HAP-1 (cell line): ENCODE data around the gene FOXO3.

ENCODE experiments used
- DNase-seq, 2 experiments: peaks; one replicate each; pipeline ENCODE4 v3.0.0-alpha.2; 2016 to 2020; ENCODE audit warnings: low spot score in 2 of 2
- H3K27me3 ChIP-seq: fragments of 250-450 bp; sonication (Bioruptor Pico); 2 replicates; pipeline ENCODE4 v1.5.1; 2020; ENCODE audit warnings: low read depth, mild to moderate bottlenecking, moderate library complexity
- H3K36me3 ChIP-seq: fragments of 250-450 bp; sonication (Bioruptor Pico); replicated peaks from 2 replicates; pipeline ENCODE4 v1.5.1; 2020; ENCODE audit warnings: mild to moderate bottlenecking
- H3K4me1 ChIP-seq: fragments of 250-450 bp; sonication (Bioruptor Pico); 2 replicates; pipeline ENCODE4 v1.5.1; 2020; ENCODE audit warnings: mild to moderate bottlenecking
- H3K4me3 ChIP-seq: fragments of 250-450 bp; sonication (Bioruptor Pico); 2 replicates; pipeline ENCODE4 v1.5.1; 2020; ENCODE audit warnings: mild to moderate bottlenecking, moderate library complexity
- H3K9me3 ChIP-seq: fragments of 250-450 bp; sonication (Bioruptor Pico); 2 replicates; pipeline ENCODE4 v1.5.1; 2020; ENCODE audit warnings: mild to moderate bottlenecking, moderate library complexity
- in situ Hi-C: fragments of 300-500 bp; cut with MboI; formaldehyde crosslinking; loops from 3 replicates; pipeline ENCODE4 v1.14.3; 2020; ENCODE audit warnings: low sequenced_read_pairs, inconsistent platforms, mixed read lengths

The FOXO3 gene

DNA sequence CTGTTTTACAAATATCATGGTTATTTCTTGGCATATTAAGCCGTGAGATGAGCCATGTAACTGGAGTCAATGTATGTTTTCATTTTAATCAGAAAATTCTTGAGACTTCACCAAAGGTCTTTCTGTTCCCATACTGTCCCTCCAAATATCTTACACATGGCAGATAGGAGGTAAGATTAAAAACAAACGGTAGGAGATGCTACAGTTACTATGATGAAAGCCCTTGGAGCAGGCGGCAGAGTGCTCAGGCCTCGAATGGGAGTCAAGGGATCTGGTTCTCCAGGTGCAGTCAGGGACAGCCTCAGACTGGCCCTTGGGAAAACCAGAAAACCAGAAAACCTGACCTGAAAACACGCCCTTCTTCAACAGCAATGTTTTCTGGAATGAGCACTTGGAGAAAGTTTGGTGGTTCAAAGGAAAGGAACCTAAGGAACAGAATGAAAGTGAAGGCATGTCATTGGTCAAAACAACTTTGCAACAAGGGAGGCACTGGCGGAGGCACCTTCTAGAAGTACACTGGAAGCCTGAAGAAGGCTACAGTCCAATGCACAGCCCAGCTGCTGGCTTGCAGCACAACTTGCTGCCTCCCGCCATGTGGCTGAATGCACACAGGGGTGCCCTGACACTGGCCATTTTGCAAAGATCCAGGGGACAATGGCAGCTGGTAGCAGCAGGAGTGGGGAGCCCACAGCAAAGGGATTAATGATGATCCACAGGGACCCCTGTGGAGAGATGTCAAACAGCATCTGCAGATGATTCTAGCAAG, 17.4 kb upstream of the FOXO3 start:
- H3K9me3 ChIP-seq, result peaks cover 7% of the 10 kb centered on the region
- no peaks in the 10 kb centered on the region for H3K4me1 ChIP-seq
- DNase-seq, result no peak
- H3K36me3 ChIP-seq, result no peaks in the 10 kb centered on the region
- H3K27me3 ChIP-seq, result no peaks in the 10 kb centered on the region
- in situ Hi-C loops, result loop anchor here (5.0 to 25.0 kb wide), 5 partner anchors 244 to 844 kb away; partner anchors contain the start of gene CD164
- H3K4me3 ChIP-seq, result no peak overlapping the region

DNA sequence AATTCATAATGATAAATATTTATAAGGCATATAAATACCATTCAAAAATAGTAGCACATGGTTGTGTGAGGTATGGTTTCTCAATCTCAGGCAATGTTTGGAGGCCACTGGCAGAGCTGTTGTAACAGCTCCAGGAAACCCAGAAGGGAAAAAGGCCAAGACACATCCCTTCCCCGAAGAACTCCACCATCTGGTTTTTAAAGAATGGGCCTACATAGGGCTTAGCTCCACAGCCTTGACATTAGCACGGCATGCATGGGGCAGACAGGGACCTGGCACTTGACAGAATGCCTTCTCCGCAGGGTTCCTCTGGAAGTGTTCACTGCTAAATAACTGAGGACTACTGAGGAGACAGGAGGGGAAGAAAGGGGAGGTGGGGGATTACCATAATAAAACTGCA, 16.1 kb upstream of the FOXO3 start:
- in situ Hi-C loops, result loop anchor here (5.0 to 25.0 kb wide), 5 partner anchors 243 to 843 kb away; partner anchors contain the start of gene CD164
- Histone ChIP-seq H3K36me3 (no peaks in the 10 kb centered on the region), H3K4me3 (no peak overlapping the region), H3K4me1 (no peaks in the 10 kb centered on the region), H3K9me3 (peaks cover 4% of the 10 kb centered on the region), H3K27me3 (no peaks in the 10 kb centered on the region)
- DNase-seq, result no peak

DNA sequence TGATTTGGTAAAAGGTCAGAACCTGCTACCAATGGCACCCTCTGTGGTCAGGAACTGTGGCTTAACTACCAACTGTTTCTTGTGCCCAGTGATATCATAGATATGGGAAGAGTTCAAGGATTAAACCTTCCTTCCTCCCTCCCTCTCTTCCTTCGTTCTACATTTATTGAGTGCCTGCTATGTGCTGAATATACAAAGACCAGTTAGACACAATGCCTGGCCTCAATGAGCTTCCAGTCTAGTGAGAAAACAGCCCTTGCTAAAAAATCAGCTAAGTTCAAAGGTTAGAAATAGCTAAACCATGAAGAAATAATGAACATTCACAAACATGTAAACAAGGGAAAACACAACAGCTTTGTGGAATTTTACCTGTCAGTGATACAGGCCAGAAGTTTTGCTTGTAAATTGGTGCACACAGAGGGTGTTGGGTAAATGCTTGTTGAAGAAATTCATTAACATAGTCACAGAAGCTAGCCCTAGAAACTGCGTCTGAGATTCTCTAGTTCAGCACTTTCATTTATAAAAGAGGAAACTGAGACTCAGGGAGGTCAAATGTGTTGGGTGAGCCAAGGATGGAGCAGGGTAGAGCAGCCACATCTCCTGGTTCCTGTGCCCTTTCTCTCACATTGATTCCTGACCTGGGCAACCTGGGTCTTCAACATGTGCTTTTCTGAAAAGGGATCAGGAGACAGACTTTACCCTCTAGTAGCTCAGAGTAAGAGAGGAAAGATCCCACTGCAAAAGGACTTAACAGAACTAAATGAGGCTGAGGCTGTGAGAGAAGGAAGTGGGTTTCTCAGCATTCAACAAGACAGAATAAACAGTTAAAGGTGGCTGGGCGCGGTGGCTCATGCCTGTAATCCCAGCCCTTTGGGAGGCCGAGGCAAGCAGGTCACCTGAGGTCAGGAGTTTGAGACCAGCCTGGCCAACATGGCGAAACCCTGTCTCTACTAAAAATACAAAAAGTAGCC, 14.4 kb upstream of the FOXO3 start:
- no peak overlapping the region for H3K4me3 ChIP-seq
- DNase-seq, result no peak
- H3K4me1 ChIP-seq, result no peaks in the 10 kb centered on the region
- in situ Hi-C loops, result loop anchor here (25.0 kb wide), 1 partner anchor 841 kb away; the partner anchor contains the start of gene CD164
- no peaks in the 10 kb centered on the region for H3K27me3 ChIP-seq
- no peaks in the 10 kb centered on the region for H3K36me3 ChIP-seq
- H3K9me3 ChIP-seq, result no peaks in the 10 kb centered on the region

DNA sequence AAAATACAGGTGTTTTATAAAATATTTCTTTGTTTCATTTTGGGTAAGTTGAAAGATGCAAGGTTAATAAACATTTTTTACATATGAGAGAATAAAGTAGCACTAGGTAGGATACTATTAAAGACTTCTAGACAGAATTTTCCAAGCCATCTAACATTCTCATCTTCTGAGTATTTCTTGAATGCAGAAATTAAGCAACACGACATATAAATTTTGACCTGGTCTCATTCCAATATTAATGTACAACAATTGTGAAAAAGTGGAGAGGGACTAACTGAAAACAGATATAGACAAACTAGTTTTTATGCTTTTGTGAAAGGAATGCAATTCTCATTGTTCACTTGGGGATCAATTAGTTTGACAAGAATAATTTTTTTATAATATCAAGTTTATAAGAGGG, 11.5 kb upstream of the FOXO3 start:
- no peaks in the 10 kb centered on the region for H3K36me3 ChIP-seq
- in situ Hi-C loops, result loop anchor here (25.0 kb wide), 1 partner anchor 838 kb away; the partner anchor contains the start of gene CD164

DNA sequence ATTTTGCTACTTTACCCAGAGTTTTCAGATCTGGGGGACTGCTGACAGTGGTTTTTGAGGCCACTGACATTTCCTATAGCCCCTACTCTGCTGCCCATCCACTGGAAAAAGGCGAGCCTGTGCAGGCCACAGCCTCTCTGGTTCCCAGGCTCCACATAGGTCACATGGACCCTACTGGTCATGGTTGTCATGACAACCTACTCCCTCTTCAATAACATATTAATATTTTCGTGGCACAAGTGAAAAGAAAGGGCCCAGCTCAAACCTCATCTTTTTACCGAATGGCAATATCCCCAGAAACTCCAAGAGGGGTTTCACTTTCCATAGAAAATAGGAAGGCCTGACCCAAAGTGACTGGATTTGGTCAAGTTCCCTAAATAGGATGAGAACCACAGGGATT, 11.0 kb upstream of the FOXO3 start:
- Histone ChIP-seq H3K9me3 (no peaks in the 10 kb centered on the region), H3K4me3 (no peak overlapping the region), H3K4me1 (no peaks in the 10 kb centered on the region), H3K36me3 (no peaks in the 10 kb centered on the region), H3K27me3 (no peaks in the 10 kb centered on the region)
- in situ Hi-C loops, result loop anchor here (25.0 kb wide), 1 partner anchor 838 kb away; the partner anchor contains the start of gene CD164
- no peak for DNase-seq

More for the DNA sequence above, 11.5 kb upstream of the FOXO3 start:
- DNase-seq, result no peak
- Histone ChIP-seq H3K27me3 (no peaks in the 10 kb centered on the region), H3K9me3 (no peaks in the 10 kb centered on the region), H3K4me3 (no peak overlapping the region), H3K4me1 (no peaks in the 10 kb centered on the region)

DNA sequence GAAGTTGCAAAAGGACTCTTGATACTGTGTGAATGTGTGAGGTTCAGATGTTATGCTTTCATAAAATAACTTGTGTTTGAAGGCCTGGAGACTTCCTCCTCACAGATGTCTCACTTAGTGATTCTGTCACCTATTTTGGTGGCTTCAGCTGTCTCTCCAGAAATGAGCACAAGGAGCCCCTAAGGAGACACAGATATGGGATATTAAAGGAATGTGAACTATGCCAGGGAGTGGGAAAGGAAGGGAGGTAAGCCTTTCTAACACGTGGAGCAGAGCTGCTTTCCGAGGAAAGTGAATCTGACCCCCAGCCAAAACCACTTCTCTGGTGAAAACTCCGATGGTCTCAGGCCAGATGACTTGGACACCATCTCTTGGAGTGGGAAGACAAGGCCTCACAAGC, 10.5 kb upstream of the FOXO3 start:
- Histone ChIP-seq H3K4me3 (no peak overlapping the region), H3K36me3 (no peaks in the 10 kb centered on the region), H3K9me3 (no peaks in the 10 kb centered on the region), H3K27me3 (no peaks in the 10 kb centered on the region), H3K4me1 (no peaks in the 10 kb centered on the region)
- in situ Hi-C loops, result no loop called here
- no peak for DNase-seq

DNA sequence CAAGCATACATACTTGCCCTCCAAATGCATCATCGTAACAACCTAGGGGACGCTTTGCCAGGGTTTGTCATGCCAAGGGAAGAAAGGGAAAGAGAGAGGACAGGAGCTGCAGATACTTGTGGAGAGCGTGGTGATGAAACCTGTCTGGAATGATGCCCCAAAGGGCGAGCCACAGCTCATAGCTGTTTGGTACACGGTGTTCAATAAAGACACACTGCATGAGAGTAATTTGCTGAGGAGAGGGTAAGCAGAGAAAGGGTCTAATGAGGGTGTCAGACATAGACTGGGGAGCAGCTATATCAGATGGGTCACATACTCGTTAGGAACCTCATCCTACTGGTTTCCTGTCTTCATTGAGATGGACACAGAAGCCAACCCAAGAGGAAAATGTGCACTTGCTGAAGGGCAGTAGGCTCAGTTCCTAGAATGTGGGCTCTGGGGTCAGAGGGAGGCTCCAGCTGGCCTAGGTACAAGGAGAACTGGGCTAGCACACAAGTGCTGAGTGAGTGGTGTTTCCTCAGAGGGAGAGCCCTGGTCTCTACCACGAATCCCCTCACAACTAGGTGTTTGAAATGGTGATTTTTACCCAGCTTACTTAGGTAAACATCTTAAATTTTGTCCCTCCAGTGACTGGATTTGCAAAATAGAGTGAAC, 5.2 kb upstream of the FOXO3 start:
- Histone ChIP-seq H3K4me1 (peaks cover 7% of the 10 kb centered on the region), H3K4me3 (no peak overlapping the region), H3K36me3 (no peaks in the 10 kb centered on the region), H3K9me3 (no peaks in the 10 kb centered on the region), H3K27me3 (no peaks in the 10 kb centered on the region)
- DNase-seq, result no peak
- in situ Hi-C loops, result no loop called here

DNA sequence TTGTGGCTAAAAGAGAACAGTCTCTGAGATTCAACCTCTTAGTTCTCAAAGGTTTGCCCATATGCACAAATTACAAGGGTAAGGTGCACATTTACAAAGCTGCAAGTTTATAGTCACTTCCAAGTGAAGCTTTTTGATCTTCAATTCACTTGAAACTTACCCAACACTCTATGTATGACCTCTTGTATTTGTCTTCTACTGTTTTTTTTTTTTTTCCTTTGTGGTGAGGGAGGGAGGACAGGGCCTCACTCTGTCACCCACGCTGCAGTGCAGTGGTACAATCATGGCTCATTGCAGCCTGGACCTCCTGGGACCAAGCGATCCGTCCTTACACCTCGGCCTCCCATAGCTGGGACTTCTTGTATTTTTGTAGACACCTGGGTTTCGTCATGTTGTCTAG, 4.5 kb upstream of the FOXO3 start:
- in situ Hi-C loops, result no loop called here
- Histone ChIP-seq H3K4me1 (peaks cover 7% of the 10 kb centered on the region), H3K9me3 (no peaks in the 10 kb centered on the region), H3K4me3 (no peak overlapping the region), H3K36me3 (no peaks in the 10 kb centered on the region), H3K27me3 (no peaks in the 10 kb centered on the region)
- DNase-seq, result no peak

DNA sequence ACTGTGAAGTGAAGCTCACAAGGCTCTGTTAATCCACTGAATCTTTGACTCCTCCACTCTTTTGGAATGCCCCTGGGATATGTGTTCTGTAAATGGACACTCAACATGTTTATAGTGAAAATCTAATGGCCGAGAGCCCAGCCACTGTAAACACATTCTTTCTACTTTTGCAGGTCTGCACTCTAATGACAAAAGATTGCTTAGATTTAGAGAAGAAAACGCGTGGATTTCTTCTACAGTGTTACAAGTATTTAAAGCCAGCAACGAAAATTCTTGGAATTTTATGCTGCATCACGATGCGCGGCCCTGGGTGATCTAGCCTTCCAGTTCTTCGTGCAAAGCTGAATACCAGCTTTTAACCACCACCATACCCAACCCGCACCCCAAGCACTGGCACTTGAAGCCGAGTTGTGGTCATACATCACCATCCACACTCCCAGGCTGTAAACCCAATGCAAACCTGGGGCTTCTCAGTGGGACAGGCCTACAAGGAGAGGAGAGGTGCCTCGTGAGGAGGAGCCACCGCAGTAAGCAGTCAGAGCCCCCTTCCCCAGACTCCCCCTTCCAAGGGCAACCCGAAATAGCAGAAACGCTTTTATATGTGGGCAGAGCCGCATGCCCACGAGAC, 3.7 kb upstream of the FOXO3 start:
- Histone ChIP-seq H3K36me3 (peaks cover 5% of the 10 kb centered on the region), H3K27me3 (no peaks in the 10 kb centered on the region), H3K4me1 (peaks cover 7% of the 10 kb centered on the region), H3K4me3 (peak overlapping the region; percentile 84), H3K9me3 (no peaks in the 10 kb centered on the region)
- in situ Hi-C loops, result no loop called here
- peak in 1 of 2 experiments; percentile 28 for DNase-seq

DNA sequence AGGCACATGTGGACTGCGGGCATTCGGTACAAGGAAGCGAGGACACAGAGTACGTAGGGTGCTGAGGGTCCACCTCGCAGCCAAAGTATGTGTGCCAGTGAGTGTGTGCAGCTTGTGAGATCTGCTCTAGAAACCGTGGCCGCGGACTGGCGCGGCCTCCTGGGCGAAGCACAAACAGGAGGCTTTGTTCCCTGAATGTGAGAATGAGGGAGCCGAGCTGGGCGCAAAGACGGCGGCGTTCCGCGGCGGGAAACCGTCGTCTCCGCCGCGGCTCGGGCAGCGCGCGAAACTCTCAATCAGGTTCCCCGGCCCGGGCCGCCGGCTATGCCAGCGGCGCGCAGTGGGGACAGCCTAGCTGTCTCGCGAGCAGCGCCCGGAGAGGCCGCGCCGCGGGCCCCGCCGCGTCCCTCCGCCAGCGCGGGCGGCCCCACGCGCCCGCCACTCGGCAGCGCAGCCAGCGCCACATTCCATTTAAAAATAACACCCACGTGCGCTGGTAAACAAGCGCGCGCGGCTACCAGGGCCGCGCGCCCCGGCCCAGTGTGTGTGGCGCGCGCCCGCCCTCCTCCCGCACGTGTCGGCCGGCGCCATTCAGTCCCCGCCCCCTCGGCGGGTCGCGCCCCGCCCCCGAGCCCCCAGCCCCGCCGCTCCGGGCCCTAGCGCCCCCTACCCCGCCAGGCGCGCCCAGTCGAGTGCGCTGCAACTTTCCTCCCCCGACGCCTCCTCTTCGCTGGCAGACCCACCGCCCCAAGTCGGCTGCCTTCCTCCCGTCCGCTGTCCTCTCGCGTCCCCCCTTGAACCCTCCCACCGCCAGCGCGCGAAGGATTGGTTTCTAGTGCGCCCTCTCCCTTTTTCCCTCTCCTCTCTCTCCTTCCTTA, 3.0 kb upstream of the FOXO3 start:
- H3K4me3 ChIP-seq, result peak overlapping the region; percentile 84
- H3K36me3 ChIP-seq, result peaks cover 12% of the 10 kb centered on the region
- H3K4me1 ChIP-seq, result peaks cover 11% of the 10 kb centered on the region
- no peaks in the 10 kb centered on the region for H3K9me3 ChIP-seq
- in situ Hi-C loops, result no loop called here
- DNase-seq, result peak; percentile 28 to 86
- no peaks in the 10 kb centered on the region for H3K27me3 ChIP-seq

DNA sequence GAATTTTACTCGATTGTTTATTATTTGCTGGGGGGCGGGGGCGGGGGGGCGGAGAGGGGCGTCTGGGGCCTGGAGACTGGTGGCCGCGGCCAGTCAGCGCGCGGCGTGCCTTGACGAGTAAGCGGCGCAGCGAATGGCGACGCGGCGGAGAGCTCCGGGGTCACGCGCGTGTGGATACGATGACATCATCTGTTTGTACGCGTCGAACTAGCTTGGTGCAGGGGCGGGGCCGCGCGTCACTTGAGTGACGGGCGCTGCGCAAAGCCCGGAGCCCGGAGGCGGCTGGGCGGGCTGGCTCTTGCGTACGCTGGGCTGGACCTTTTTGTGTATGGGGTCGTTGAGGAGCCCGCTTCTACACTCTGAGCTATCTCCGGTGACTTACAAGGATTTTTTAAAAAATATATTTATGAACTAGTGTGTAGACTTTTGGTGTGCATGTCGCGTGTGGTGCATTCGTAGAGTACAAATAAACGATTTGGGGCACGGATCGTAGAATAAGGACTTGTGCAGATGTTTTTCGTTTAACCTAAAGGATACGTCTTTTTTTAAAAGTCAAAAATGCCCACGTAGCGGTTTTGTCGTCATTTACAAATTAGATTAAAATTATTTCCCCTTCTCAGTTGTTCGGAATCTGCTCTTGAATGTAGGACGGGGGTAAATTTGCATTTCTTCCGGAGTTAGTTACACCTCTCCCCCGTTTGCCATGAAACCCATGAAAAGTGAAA, 2.2 kb upstream of the FOXO3 start:
- Histone ChIP-seq H3K4me1 (peaks cover 11% of the 10 kb centered on the region), H3K27me3 (no peaks in the 10 kb centered on the region)
- in situ Hi-C loops, result no loop called here

More for the DNA sequence above, 2.2 kb upstream of the FOXO3 start:
- DNase-seq, result peak; percentile 95 to 97
- Histone ChIP-seq H3K4me3 (peak overlapping the region; percentile 84), H3K36me3 (peaks cover 17% of the 10 kb centered on the region), H3K9me3 (no peaks in the 10 kb centered on the region)
